CD4-positive, CD25-positive, alpha-beta regulatory T cell (primary cell): ENCODE measurements around the gene CFAP92. TPM values are rescaled to one million over a fixed set of nuclear protein-coding genes. Genes with fewer than 3 reads are reported as not detected.

Experiments used
- ATAC-seq, 2 donors: fragments of 150-1000 bp; cut with Tn5 transposase; one replicate each; pipeline ENCODE4 v1.10.0; 2021; ENCODE audit warnings: low read depth in 2 of 2, moderate number of reproducible peaks in 2 of 2, moderate library complexity in 1 of 2
- DNase-seq, 3 donors: peaks; one replicate each; pipeline versions ENCODE4 v3.0.0 to v3.0.0-alpha.2; 2012 to 2022; ENCODE audit warnings: mixed read lengths in 1 of 3
- H3K27ac ChIP-seq: one replicate; pipeline ENCODE4 v1.7.0; 2013; ENCODE audit warnings: mild to moderate bottlenecking, low read length; ENCODE audit not compliant: insufficient read depth, poor library complexity, severe bottlenecking
- H3K27me3 ChIP-seq: one replicate; pipeline ENCODE4 v1.7.0; 2013; ENCODE audit warnings: low read length; ENCODE audit not compliant: control insufficient read depth, insufficient read depth
- H3K36me3 ChIP-seq: one replicate; pipeline ENCODE4 v1.7.0; 2013; ENCODE audit warnings: mild to moderate bottlenecking, low read length, moderate library complexity; ENCODE audit not compliant: control insufficient read depth, insufficient read depth
- H3K4me1 ChIP-seq: 2 replicates; pipeline ENCODE4 v1.7.0; 2013; ENCODE audit warnings: mild to moderate bottlenecking, low read length; ENCODE audit not compliant: insufficient read depth, control insufficient read depth, poor library complexity, severe bottlenecking
- H3K4me3 ChIP-seq: one replicate; pipeline ENCODE4 v1.7.0; 2013; ENCODE audit warnings: low read depth, mild to moderate bottlenecking, low read length, moderate library complexity
- H3K9me3 ChIP-seq, 2 experiments: 1 replicate in 1 of 2; 2 replicates in 1 of 2; pipeline ENCODE4 v1.7.0; 2013; ENCODE audit warnings: low read length in 2 of 2, mild to moderate bottlenecking in 1 of 2, moderate library complexity in 1 of 2; ENCODE audit not compliant: control insufficient read depth in 2 of 2
- H3K27ac Mint-ChIP-seq, 3 donors: one replicate each; pipeline ENCODE4 v1.8.0; 2020 to 2022; ENCODE audit warnings: mild to moderate bottlenecking in 3 of 3, mixed read lengths in 3 of 3, moderate library complexity in 2 of 3
- H3K27me3 Mint-ChIP-seq: one replicate; pipeline ENCODE4 v1.8.0; 2022; ENCODE audit warnings: mild to moderate bottlenecking, mixed read lengths
- H3K36me3 Mint-ChIP-seq: one replicate; pipeline ENCODE4 v1.8.0; 2020; ENCODE audit warnings: mixed read lengths
- H3K4me1 Mint-ChIP-seq, 4 donors: one replicate each; pipeline ENCODE4 v1.8.0; 2020 to 2022; ENCODE audit warnings: mixed read lengths in 4 of 4, mild to moderate bottlenecking in 1 of 4
- H3K4me3 Mint-ChIP-seq, 4 donors: one replicate each; pipeline ENCODE4 v1.8.0; 2020 to 2022; ENCODE audit warnings: mild to moderate bottlenecking in 4 of 4, mixed read lengths in 4 of 4, moderate library complexity in 3 of 4
- H3K9me3 Mint-ChIP-seq, 7 donors: one replicate each; pipeline ENCODE4 v1.8.0; 2020 to 2022; ENCODE audit warnings: mixed read lengths in 7 of 7, mild to moderate bottlenecking in 3 of 7, moderate library complexity in 2 of 7
- polyA plus RNA-seq, 4 donors: library from polyadenylated mRNA; unstranded; fragments of 300-500 nt; fragmentation: Illumina TruSeq; gene quantifications; one replicate each; pipeline ENCODE4 v1.2.3, GENCODE V29; 2021
- total RNA-seq: library from RNA; stranded (reverse); gene quantifications from one replicate; pipeline ENCODE4 v1.2.3, GENCODE V29; 2022

Gene CFAP92
- total and polyA plus RNA-seq, 5 donors from 2014 or later = 0.28 TPM; not detected in 4

DNA sequence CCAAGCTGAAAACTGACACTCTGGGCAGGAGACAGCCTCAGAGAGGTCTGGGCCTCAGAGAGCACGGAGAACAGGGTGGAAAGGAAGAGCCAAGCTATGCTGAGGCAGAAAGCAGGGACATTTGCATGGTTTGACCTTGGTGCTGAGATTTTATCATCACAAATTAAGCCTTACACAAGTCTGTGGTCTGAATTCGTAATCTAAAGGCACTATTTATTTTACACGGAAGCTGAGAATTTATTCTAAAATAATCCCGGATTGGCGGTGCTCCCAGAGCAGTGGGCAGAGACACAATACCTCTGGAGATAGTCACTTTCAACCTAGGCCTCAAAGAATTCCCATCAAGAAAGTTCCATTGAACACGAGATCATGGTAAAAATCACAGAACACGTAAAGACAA is 47.5 kb downstream of the CFAP92 start:
- peaks cover 20% of the 10 kb centered on the region for H3K27me3 Mint-ChIP-seq
- Histone ChIP-seq H3K36me3 (no peaks in the 10 kb centered on the region), H3K27ac (no peak overlapping the region), H3K9me3 (no peaks in the 10 kb centered on the region), H3K4me3 (no peak overlapping the region), H3K27me3 (peaks cover 3% of the 10 kb centered on the region), H3K4me1 (no peaks in the 10 kb centered on the region)
- DNase-seq = no peak
- ATAC-seq = no peak
- H3K36me3 Mint-ChIP-seq = no peaks in the 10 kb centered on the region
- H3K9me3 Mint-ChIP-seq = no peaks in the 10 kb centered on the region
- H3K27ac Mint-ChIP-seq = no peak overlapping the region
- H3K4me3 Mint-ChIP-seq = no peak overlapping the region
- no peaks in the 10 kb centered on the region for H3K4me1 Mint-ChIP-seq

DNA sequence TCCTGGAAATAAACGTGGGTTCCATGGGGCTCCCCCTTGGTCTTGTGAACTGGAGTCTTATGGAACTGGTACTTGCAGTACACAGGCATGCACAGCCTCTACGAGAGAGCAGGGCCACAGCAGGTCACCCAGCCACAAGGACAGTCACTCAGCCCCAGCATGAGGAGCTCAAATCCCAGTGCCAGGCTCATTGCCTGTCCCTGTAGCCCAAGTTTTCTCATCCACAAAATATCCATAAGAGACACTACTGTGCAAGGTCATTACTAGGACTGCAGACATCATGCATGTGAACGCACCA is 48.0 kb downstream of the CFAP92 start:
- peaks cover 3% of the 10 kb centered on the region for H3K27me3 ChIP-seq
- no peaks in the 10 kb centered on the region for H3K4me1 ChIP-seq
- ATAC-seq = no peak
- H3K9me3 ChIP-seq = no peaks in the 10 kb centered on the region
- Mint-ChIP-seq H3K36me3 (no peaks in the 10 kb centered on the region), H3K4me3 (no peak overlapping the region), H3K27ac (no peak overlapping the region), H3K4me1 (no peaks in the 10 kb centered on the region), H3K27me3 (peaks cover 20% of the 10 kb centered on the region), H3K9me3 (no peaks in the 10 kb centered on the region)
- H3K27ac ChIP-seq = no peak overlapping the region
- DNase-seq = no peak
- H3K4me3 ChIP-seq = no peak overlapping the region
- H3K36me3 ChIP-seq = no peaks in the 10 kb centered on the region

DNA sequence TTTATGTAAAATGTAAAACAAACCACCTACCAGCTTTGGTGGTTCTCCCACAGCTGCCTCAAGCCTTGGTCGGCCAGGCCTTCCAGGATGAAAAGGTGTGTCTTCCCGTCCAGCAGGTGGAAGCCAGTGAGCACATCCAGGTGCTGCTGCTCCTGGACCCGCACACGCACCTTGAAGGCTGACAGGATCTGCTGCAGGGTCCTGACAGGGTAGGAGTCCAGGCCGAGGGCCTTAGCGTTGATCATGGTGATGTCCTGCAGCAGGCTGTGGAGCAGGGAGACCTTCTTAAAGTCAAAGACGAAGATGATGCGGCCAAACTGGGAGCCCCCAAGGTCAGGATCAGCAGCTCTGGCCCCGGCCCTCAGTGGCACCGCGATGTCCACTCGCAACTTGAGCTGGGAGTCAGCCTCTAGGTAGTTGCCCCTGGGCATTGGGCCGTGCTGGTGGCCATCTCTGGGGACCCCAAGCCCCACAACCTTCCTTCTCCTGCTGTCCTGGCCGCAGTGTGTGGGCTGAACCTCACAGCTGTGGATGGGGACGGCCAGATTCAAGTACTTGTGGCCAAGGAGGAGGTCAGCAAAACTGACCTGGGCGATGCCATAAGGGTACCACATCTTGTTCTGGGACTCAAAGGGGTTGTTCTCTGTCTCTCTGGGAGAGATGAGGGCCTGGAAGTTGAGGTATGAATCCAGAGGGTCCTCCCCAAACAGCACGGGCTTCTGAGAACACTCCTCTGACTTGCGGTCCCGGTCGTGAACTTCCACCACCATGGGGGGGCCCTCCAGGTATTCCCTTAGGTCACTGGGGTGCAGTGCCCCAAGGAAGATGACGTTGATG is 48.6 kb downstream of the CFAP92 start:
- Histone ChIP-seq H3K9me3 (no peaks in the 10 kb centered on the region), H3K4me3 (no peak overlapping the region), H3K27me3 (peaks cover 3% of the 10 kb centered on the region), H3K27ac (no peak overlapping the region), H3K4me1 (no peaks in the 10 kb centered on the region), H3K36me3 (no peaks in the 10 kb centered on the region)
- DNase-seq (no peak), ATAC-seq (no peak)
- no peak overlapping the region for H3K4me3 Mint-ChIP-seq
- no peaks in the 10 kb centered on the region for H3K36me3 Mint-ChIP-seq
- no peaks in the 10 kb centered on the region for H3K4me1 Mint-ChIP-seq
- no peaks in the 10 kb centered on the region for H3K9me3 Mint-ChIP-seq
- no peak overlapping the region for H3K27ac Mint-ChIP-seq
- peaks cover 25% of the 10 kb centered on the region for H3K27me3 Mint-ChIP-seq

DNA sequence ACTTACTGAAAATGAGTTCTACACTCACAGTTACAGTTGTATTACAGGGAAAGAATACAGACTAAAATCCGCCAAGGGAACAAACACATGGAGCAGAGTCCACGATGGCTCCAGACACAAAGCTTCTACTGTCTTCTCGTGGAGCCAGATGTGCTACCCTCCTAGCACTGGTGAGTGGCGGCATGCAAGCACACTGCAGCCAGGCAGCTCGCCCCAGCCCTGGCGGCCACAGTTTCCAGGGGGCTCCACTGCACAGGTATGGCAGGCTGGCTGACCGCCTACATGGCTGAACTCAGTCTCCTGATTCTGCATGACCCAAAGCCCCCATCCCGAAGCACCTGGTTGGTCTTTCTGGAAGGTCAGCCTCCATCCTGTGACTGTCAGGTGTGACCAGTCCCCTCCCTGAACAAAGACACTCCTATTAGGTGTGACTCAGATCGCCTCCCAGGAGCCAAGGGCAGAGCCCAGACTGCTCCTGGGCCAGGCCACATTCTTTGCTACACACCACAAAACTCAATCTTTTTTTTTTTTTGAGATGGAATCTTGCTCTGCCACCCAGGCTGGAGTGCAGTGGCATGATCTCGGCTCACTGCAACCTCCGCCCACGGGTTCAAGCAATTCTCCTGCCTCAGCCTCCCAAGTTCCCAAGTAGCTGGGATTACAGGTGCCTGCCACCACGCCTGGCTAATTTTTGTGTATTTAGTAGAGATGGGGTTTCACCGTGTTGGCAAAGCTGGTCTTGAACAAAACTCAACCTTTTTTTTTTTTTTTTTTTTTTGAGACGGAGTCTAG is 51.5 kb downstream of the CFAP92 start:
- no peak overlapping the region for H3K4me3 Mint-ChIP-seq
- Histone ChIP-seq H3K27ac (no peak overlapping the region), H3K4me1 (no peaks in the 10 kb centered on the region), H3K27me3 (peaks cover 3% of the 10 kb centered on the region), H3K9me3 (no peaks in the 10 kb centered on the region), H3K4me3 (no peak overlapping the region), H3K36me3 (no peaks in the 10 kb centered on the region)
- H3K36me3 Mint-ChIP-seq = no peaks in the 10 kb centered on the region
- DNase-seq (no peak), ATAC-seq (no peak)
- no peaks in the 10 kb centered on the region for H3K9me3 Mint-ChIP-seq
- no peaks in the 10 kb centered on the region for H3K4me1 Mint-ChIP-seq
- H3K27me3 Mint-ChIP-seq = peaks cover 28% of the 10 kb centered on the region
- no peak overlapping the region for H3K27ac Mint-ChIP-seq

DNA sequence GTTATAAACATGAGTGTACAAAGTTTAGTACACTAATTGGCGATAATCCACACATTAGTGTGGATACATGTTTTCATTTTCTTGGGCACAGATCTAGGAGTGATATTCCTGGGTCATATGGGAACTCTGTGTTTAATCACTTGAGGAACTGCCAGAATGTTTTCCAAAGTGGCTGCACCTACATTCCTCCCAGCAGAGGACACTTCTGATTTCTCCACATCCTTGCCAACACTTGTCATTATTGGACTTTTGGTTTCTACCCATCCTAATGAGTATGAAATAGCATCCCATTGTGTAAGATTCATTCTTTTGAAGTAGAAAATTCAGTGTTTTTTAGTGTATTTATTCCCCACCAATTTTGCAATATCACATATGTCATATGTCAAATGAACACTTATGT is 53.6 kb downstream of the CFAP92 start:
- H3K36me3 Mint-ChIP-seq = no peaks in the 10 kb centered on the region

DNA sequence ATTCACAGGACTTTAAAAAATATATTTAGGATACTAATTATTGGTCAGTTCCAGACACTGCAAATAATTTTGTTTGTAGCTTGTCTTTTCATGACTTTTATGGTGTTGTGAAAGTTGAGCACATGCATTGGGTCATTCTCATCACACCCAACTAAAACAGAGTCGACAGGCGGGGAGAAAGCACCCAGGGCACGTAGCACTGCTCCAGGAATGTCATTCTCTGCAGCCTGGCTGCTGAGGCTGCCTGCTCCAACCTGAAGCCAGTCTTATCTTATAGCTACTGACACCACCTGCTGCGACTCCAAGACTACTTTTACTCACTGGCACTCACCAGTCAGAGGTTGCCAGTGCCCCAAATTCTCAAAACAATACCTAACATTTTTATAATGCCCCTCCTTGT is 57.5 kb downstream of the CFAP92 start:
- Mint-ChIP-seq H3K27ac (no peak overlapping the region), H3K4me3 (no peak overlapping the region), H3K27me3 (peaks cover 23% of the 10 kb centered on the region), H3K9me3 (no peaks in the 10 kb centered on the region), H3K4me1 (no peaks in the 10 kb centered on the region), H3K36me3 (no peaks in the 10 kb centered on the region)
- H3K36me3 ChIP-seq = no peaks in the 10 kb centered on the region
- DNase-seq = no peak
- H3K9me3 ChIP-seq = no peaks in the 10 kb centered on the region
- H3K27ac ChIP-seq = no peak overlapping the region
- no peaks in the 10 kb centered on the region for H3K27me3 ChIP-seq
- H3K4me3 ChIP-seq = no peak overlapping the region
- no peak for ATAC-seq
- H3K4me1 ChIP-seq = no peaks in the 10 kb centered on the region

More for the DNA sequence above, 53.6 kb downstream of the CFAP92 start:
- no peak for DNase-seq
- Histone ChIP-seq H3K9me3 (no peaks in the 10 kb centered on the region), H3K4me1 (no peaks in the 10 kb centered on the region), H3K27me3 (peaks cover 3% of the 10 kb centered on the region), H3K27ac (no peak overlapping the region), H3K36me3 (no peaks in the 10 kb centered on the region), H3K4me3 (no peak overlapping the region)
- Mint-ChIP-seq H3K27me3 (peaks cover 25% of the 10 kb centered on the region), H3K27ac (no peak overlapping the region), H3K9me3 (no peaks in the 10 kb centered on the region), H3K4me1 (no peaks in the 10 kb centered on the region), H3K4me3 (no peak overlapping the region)
- no peak for ATAC-seq

DNA sequence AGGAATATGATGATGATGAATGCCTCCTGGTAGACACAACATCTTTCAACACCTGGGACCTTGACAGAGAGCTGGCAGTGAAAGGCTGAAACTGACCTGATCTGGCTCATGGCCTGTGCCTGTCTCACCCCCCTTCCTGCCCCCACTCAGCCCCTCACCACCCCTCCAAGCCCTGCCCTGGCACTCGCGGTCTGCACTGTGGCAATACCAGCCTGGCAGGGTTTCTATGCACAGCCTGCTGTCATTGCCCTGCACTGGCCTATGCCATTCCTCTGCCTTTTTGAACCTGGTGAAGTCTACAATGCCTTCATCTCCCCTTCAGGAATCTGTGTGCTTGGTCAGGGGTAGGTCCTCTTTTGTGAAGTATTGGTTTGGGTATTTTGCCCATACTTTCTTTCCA is 58.0 kb downstream of the CFAP92 start:
- H3K27me3 Mint-ChIP-seq = peaks cover 26% of the 10 kb centered on the region
- no peak overlapping the region for H3K27ac Mint-ChIP-seq
- H3K36me3 Mint-ChIP-seq = no peaks in the 10 kb centered on the region
- no peak overlapping the region for H3K4me3 Mint-ChIP-seq
- no peak for DNase-seq
- no peaks in the 10 kb centered on the region for H3K36me3 ChIP-seq
- no peak overlapping the region for H3K27ac ChIP-seq
- no peak overlapping the region for H3K4me3 ChIP-seq
- no peak for ATAC-seq
- H3K4me1 Mint-ChIP-seq = no peaks in the 10 kb centered on the region
- H3K27me3 ChIP-seq = no peaks in the 10 kb centered on the region
- no peaks in the 10 kb centered on the region for H3K9me3 ChIP-seq
- H3K4me1 ChIP-seq = no peaks in the 10 kb centered on the region
- no peaks in the 10 kb centered on the region for H3K9me3 Mint-ChIP-seq

DNA sequence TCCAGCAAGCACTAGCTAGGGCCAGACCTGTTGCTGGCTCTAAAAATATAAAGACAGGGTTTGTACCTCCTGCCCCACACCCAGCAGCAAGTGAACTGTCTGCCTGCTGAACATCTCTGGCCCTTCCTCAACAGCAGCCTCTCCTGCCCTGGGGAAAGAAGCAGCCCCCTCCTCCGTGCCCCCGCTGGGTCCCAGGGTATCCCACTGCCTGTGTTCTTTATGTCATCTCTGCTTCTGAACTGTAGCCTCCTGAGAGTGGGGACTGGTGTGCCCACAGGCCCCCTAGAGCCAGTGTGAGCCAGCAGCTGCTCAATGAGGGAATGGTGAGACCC is 60.0 kb downstream of the CFAP92 start:
- no peak overlapping the region for H3K4me3 ChIP-seq
- H3K4me1 Mint-ChIP-seq = no peaks in the 10 kb centered on the region
- no peaks in the 10 kb centered on the region for H3K36me3 ChIP-seq
- ATAC-seq = no peak
- H3K27ac Mint-ChIP-seq = peak overlapping the region in 1 of 3 donors; percentile 75
- H3K36me3 Mint-ChIP-seq = no peaks in the 10 kb centered on the region
- DNase-seq = no peak
- no peaks in the 10 kb centered on the region for H3K4me1 ChIP-seq
- no peaks in the 10 kb centered on the region for H3K27me3 ChIP-seq
- peaks cover 12% of the 10 kb centered on the region for H3K27me3 Mint-ChIP-seq
- no peak overlapping the region for H3K27ac ChIP-seq
- H3K4me3 Mint-ChIP-seq = no peak overlapping the region
- no peaks in the 10 kb centered on the region for H3K9me3 Mint-ChIP-seq
- H3K9me3 ChIP-seq = no peaks in the 10 kb centered on the region
